Hindlimb muscle (tissue), 1 donor: ENCODE measurements around the gene ZNF48. TPM values are rescaled to one million over a fixed set of nuclear protein-coding genes. Genes with fewer than 3 reads are reported as not detected.
A peak's percentile ranks its signal among the peaks of the same experiment; 100 is the strongest.

ENCODE experiments used
- DNase-seq: peaks from one replicate; pipeline ENCODE4 v3.0.0-alpha.2; 2013
- polyA plus RNA-seq: library from polyadenylated mRNA; unstranded; fragments of 120-200 nt; gene quantifications from one replicate; pipeline ENCODE4 v1.2.1, GENCODE V29; 2013; ENCODE audit not compliant: insufficient read length

The ZNF48 gene
- polyA plus RNA-seq, 1 donor = 7.0 TPM

DNA sequence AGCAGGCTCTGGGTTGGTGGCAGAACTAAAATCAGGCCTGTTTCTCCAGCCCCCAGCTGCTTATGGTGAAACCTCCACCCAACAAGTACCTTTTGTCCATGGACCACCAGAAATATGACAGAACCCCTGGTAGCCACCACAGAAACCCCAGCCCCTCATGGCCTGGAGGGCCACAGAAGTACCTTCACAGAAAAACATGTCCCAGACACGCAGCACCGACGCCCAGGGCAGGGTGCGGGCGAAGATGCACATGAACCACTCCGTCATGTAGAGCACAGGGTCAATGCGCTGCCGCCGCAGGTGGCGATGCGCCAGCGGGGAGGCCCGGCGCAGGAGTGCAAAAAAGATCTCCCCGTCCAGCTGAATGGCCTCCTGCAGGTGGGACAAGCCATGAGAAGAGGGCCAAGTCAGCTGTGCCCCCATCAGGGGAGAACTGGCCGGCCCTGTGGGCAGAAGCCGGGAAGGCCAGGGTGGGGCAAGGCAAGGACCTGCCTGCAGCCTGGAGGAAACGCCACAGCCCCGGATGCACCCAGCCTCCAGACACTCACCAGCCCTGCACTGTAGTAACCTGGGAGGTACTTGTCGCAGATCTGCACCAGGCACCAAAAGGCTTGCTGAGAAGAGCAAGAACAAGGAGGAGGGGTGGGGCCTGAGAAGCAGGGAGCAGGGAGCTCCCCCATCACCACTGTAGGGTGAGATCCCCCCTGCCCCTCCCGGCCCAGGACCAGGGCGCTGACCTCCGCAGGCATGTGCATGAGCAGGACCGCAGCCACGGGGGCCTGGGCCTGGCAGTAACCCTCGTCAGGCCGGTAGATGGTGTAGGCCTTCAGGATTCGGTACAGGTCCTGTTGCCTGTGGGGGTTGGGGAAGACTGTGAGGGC is 36.0 kb upstream of the ZNF48 start:
- DNase-seq = no peak

DNA sequence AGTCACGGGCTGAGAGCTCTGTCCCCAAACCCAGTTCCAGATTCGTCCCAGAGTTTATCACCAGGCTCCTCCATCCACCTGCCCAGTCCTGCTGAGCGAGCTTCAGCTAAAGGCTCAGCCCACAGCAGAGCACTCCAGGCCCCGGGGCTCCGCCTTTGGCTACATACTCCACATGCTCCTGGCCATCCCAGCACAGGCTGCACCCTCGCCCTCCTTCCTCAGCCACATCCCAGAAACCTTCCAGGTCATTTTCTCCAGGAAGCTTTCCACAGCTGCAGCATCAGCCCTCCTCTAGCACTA is 35.4 kb upstream of the ZNF48 start:
- DNase-seq = no peak

DNA sequence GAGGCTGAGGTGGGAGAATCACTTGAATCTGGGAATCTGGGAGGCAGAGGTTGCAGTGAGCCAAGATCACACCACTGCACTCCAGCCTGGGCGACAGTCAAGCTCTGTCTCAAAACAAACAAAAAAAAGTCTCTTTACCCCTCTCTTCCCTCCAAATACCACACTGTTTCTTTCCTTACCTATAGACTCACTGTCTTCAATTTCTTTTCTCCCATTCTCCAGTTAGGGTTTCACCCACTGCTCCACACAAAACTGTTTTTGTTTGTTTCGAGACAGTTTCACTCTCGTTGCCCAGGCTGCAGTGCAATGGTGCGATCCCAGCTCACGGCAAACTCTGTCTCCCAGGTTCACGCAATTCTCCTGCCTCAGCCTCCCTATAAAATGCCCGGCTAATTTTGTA is 34.0 kb upstream of the ZNF48 start:
- DNase-seq = no peak

DNA sequence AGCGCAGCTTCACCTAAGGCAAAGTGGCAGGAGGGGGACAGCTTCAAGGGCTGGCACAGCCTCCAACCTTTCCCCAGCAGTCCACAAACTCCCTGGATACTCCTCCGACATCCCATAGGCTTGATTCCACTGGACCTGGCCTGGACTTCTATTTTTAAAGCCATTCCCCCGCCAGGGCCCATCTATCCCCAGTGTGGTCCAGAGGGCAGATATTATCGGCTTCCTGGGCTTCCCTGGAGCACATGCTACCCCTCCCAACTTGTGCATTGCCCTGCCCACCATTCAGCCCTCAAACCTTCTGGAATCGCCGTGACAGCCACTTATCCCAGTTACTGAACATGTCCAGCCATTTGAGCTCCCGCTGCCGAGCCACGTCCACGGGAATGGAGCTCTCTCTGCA is 30.0 kb upstream of the ZNF48 start:
- no peak for DNase-seq

DNA sequence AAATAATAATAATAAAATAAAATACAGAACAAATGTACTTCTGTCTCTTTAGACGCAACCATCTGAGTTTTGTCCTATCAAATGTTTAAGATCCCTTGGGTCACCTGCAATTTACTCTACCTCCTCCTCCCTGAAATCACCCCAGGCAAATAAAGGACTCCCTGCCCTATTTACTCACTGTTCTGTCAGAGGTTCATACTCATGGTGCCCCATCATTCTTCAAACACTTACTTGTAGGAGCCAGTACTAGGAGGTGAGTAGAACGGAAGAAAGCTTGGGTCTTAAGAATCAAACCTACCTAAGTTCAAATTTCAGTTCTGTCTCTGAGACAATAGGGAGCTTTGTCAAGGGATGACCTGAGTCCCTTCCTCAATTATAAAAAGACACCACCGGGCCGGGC is 28.7 kb upstream of the ZNF48 start:
- DNase-seq = no peak

DNA sequence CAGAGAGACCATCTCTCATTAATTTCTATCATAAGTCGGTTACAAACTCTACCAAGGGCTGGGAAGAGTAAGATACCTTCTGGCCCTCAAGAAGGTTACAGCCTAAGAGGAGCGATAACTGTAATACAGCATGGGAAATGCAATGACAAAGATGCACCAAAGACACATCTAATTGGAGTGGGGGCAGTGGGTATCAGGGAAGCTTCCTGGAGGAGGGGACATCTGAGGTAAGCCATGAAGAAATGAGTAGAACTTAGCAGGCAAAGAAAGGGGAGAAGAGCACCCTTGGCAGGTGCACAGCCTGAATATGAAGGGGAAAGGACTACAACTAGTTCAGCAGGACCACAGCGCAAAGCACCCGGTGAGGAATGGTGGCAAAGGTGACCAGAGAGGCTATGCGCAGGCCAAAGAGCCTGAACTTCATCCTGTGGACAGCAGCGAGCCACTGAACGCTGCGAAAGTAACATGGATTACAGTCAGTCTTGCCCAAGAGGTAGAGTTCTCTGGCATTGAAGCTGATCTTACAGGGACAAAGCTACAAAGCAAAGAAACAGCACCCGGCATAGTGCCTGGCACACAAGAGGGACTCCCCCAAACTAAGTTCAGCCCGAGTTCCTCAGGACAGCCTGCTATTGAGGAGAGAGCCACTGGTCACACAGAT is 27.7 kb upstream of the ZNF48 start:
- DNase-seq = no peak

DNA sequence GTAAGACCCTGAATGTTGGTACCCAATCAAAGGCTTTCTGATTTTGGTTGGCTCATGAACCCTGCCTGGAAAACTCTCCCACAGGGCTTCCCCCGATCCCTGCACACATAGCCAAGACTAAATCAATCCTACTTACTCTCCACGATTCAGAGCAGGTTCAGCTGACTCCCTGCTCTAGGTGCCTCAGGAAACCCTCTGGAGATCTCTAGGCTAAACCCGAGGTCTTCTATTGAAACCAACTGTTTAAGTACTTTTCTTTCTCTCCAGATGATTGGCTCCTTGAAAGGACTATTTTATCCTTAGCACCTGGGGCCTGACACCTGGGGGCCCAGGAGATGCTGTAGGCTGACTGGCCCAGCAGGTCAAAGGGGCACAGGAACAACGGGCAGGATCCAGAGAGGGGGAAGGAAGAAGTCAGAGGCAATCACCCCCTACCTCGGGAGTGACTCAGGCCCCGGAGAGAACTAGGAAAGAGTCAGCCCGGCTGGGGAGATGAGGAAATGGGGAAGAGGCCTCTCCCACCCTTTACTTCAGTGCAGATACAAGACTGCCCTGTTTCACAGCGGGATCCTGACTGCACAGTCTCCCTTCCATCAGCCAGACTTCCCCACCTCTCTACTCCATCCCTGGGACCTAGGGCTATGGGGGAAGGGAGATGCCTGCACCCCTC is 27.0 kb upstream of the ZNF48 start:
- no peak for DNase-seq

DNA sequence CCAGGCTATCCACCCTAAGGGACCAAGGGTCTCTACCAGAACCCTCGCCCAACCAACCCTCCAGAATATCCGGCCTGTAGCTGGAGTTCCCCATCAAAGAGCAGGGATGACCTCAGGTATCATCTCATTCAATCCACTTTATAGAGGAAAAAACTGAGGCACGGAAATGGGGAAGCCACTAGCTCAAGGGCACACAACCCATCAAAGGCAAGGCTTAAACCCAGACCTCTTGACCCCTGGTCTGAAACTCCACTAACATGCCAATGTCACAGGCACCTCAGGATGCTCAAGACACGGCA is 26.5 kb upstream of the ZNF48 start:
- DNase-seq = no peak

DNA sequence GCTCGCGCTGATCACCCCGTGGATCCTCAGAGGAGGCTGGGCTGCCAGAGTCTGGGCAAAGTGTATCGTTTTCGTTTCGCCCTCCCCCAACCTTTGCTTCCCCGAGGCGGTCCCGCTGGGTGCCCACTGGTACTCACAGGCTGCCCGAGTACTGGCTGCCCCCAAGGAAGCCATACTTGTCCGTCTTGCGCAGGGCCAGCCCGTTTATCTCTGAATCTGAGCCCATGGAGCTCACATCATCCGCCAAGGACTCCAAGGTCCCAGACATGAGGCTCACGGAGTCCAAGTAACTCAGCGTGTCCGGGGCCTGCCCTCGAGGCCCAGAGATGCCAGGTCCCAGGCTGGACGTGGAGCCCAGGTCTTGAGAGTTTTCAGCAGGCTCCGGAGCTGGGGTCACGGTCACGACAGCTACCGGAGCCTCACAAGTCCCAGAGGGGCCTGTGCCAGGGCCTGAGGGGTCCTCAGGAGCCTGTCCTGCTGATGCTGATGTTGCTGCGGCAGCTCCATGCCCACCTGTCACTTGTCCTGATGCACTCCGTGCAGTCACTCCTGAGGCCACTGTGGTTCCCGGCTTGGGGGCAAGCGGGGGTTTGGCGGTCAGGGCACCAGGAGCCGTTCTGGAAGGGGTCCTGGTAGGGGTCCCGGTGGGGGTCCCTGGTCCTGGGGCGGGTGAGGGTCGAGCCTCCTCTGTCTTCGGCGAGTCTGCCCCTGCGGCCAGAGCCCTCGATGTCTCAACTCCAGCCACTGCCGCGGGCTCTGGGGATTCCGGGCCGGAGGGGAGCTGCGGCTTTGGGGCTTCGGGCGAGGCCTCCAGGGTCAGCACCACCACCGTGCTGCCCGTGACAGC is 25.9 kb upstream of the ZNF48 start:
- DNase-seq = no peak

DNA sequence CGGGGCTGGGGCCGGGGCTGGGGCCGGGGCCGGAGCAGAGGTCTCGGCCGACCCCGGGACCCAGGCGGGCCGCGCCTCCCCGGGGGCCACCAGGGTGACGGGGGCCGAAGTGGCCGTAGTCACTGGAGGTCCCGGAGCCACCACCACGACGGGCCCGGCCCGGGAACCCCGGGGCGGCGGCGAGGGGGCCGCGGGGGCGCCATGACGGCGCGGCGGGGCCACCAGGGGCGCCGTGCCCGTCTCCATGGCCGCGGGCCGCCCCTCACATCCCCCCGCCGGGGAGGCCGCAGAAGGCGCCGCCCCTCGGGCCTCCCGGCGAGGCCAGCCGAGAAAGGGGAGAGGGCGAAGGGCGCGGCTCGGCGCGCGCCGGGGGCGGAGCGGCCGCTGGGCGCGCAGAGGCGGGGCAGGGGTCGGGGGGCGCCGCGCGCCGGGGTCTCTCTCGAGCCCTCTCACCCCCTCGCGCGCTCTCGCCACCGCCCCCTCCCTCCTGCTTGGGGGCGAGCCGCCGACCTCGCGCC is 25.2 kb upstream of the ZNF48 start:
- no peak for DNase-seq

DNA sequence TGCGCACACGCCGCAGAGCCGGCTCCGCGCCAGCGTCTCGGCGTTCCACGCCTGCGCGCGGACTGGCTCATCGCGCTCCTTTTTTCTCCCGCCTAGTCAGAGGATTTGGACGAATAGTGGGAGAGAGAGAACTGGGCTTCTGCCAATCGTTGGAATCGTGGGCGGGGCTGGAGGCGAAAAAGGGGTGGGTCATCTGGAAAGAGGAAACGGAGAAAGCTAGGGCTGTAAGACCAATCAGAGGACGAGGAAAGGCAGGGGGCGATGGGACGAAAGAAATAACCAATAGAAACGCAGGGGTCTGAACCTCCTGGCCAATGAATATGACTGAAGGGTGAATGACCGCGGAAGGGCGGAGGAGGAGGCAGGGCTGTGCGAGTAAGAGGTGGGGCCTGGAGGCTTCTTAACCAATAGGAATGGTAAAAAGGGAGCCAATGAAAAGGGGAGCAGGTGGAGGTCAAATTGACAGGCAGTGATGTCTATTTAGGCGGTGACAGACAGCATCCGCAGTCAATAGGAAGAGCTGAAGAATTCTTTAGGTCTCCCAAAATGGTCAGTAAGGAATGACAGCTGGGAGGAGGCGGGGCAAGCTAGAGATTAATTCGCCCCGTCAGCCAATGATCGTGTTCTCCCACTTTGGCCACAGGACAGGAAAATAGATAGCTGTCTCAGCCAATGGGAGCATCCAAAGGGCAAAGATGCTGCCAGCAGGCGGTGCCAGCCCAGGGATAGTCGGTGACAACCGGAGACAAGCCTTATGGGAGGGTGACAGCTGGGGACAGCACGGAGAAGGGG is 24.6 kb upstream of the ZNF48 start, which contains the start of gene TBC1D10B:
TBC1D10B (minus strand) TSS at position 39 of the 792 bp plus-strand sequence. CDS start 311 bp downstream, outside the sequence.
- peak; percentile 99 for DNase-seq

DNA sequence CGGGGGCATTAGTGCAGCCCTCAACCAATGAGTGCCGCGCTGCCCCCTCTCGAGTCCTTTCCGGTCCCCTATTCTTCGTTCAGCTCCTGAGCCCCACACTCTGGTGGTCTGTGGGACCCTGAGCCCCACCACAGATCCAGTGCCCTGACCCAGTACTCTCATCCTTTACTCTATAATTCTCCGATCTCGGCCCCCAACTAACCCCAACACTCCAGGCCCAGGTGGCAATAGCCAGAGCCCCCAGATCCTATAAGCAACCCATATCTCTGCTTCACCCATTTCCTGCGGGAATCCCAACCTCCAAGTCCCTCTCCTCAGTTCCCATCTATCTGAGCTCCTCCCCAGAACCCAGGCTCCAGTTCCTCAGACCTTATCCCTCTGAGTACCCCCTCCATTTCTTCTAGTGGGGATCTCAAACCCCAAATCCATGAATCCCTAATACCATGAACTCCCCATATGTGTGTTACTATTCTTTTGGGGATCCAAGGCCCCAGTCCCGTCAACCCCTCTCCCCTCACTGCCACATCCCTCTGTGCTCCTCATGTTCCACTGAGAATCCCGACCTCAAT is 23.9 kb upstream of the ZNF48 start:
- no peak for DNase-seq

DNA sequence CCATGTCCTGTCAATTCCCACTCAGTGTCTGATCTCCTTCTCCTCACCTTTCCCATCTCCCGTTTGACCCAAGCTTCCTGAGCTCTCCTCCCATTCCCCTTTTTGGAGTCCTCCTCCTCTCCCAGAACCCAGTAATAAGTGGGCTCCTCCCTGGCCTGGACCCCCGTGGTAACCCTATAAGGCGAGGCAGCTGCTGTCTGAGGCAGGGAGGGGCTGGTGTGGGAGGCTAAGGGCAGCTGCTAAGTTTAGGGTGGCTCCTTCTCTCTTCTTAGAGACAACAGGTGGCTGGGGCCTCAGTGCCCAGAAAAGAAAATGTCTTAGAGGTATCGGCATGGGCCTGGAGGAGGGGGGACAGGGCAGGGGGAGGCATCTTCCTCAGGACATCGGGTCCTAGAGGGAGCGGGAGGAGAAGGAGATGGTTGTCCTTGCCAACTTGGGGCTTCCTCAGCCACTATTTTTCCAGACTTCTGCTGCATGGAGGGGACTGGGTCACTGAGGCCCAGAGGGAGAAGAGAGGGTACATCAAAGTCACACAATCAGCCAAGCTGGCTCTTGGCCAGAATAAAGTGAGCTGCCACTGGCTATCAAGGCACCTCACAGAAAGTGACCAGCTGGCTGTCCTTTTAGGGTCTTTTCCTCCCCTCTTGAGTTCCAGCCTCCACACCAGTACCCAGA is 23.0 kb upstream of the ZNF48 start:
- no peak for DNase-seq

DNA sequence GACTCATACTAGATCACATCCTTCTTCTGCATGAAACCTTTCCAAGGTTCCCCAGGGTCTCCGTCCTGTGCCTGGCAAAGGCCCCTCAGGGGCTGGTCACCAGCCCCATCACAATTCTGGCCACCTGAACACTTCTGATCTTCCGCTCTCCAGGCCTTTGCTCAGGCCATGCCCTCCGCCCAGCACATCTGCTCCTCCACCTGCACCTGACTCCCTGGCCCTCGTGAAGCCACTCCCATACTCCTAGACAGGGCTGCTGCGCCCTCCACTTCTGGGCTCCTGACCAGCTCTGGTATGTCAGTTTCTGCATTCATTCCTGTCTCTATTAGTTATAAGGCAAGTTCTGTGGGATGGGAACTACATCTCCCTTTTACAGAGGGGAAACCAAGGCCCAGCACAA is 22.5 kb upstream of the ZNF48 start:
- DNase-seq = no peak

DNA sequence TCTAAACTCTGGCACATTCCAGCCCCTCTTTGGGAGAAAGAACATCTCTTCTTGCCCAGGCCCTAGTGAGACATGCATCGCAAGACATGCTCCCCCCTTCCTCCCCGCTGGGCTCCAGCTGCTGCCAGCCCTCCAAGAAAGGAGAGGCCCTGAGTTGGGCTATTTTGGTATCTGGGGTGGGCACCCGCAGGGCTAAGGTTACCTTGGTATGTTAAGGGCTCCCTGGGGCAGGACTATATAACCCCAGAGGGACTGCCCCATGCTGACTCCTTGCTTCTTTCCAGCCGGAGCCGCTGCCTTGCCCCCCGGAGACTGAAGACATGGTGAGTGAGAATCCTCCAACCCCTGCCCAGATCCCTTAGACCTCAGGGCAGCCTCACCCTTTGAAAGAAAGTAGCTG is 20.7 kb upstream of the ZNF48 start, which contains the start of gene MYL11:
MYL11 (plus strand) TSS at position 265 of the 400 bp plus-strand sequence; CDS start at position 321, 56 bp downstream.
- no peak for DNase-seq

DNA sequence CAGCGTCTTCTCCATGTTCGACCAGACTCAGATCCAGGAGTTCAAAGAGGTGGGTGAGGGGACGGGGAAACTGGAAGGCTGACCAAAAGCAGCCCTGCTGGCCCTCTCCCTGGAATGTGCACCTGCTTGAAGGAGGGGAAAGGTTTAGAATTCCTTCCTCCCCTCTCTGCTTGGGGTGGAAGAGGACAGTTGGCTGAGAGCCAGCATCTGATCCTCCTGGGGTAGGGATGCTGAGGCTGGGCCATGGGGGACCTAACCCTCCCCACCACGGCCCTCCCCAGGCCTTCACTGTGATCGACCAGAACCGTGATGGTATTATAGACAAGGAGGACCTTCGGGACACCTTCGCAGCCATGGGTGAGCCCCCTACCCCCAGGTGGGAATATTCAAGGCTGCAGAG is 19.4 kb upstream of the ZNF48 start:
- no peak for DNase-seq

DNA sequence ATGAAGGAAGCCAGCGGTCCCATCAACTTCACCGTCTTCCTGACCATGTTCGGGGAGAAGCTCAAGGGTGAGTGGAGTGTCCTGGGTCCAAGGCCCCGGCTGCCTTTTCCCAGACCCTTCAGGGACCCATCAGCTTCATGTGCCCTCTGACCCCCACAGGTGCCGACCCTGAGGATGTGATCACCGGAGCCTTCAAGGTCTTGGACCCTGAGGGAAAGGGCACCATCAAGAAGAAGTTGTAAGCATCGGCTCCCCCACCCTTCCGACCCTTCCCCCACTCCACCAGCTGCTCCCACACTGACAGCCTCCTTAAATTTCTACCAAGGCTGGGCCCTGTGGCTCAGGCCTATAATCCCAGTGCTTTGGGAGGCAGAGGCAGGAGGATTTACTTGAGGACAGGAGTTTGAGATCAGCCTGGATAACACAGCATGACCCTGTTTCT is 18.7 kb upstream of the ZNF48 start:
- no peak for DNase-seq

DNA sequence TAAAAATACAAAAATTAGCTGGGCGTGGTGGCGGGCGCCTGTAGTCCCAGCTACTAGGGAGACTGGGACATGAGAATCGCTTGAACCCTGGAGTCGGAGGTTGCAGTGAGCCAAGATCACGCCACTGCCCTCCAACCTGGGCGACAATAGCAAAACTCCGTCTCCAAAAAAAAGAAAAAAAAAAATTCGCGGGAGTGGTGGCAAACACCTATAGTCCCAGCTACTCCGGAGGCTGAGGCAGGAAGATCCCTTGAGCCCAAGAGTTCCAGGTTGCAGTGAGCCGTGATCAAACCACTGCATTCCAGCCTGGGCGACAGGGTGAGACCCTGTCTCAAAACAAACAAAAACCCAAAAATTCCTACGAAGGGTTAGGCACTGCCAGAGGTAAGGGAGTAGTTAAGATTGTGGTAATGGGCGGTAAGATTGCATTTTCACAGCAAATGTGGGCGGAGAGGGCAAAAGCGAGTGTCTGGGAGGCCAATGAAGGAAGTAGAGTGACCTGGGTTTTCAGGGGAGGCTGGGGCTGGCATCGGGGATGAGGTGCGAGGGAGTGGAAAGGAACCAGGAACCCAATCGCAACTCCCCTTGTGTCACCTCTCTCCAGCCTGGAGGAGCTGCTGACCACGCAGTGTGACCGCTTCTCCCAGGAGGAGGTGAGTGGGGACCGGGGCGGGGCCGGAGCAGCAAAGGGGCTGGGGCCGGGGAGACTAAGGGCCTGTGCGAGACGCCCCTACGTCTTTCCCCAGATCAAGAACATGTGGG is 18.0 kb upstream of the ZNF48 start:
- no peak for DNase-seq

DNA sequence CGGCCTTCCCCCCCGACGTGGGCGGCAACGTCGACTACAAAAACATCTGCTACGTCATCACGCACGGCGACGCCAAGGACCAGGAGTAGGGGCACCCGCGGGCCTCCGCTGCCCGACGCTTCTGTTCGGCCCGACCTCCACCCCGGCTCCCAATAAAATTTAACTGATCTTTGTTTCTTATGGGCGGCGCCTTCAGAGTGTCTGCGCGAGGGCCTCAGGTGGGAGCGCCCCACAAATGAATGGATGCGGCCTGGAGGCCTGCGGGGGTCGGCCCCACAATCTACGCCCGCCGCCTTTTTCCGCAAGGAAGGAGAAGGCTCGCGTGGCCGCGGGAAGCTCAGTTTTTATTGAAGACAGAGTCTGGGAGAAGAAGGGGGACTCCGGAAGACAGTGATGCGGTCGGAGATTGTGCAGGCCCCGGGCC is 17.4 kb upstream of the ZNF48 start:
- DNase-seq = peak; percentile 91
